SJSA1 (cell line): ENCODE measurements around the gene TFIP11. TPM values are rescaled to one million over a fixed set of nuclear protein-coding genes. Genes with fewer than 3 reads are reported as not detected.

ENCODE experiments used
- DNase-seq, 2 experiments: peaks; one replicate each; pipeline ENCODE4 v3.0.0-alpha.2; 2015 to 2020; ENCODE audit warnings: low spot score in 2 of 2, low read depth in 1 of 2
- H3K27ac ChIP-seq: fragments of 250-450 bp; sonication (Bioruptor Pico); 2 replicates; pipeline ENCODE4 v1.5.1; 2020; ENCODE audit warnings: mild to moderate bottlenecking, moderate library complexity
- H3K27me3 ChIP-seq: fragments of 250-450 bp; sonication (Bioruptor Pico); replicated peaks from 2 replicates; pipeline ENCODE4 v1.5.1; 2020; ENCODE audit warnings: mild to moderate bottlenecking, moderate library complexity
- H3K36me3 ChIP-seq: fragments of 250-450 bp; sonication (Bioruptor Pico); 2 replicates; pipeline ENCODE4 v1.5.1; 2020; ENCODE audit warnings: mild to moderate bottlenecking
- H3K4me1 ChIP-seq: fragments of 250-450 bp; sonication (Bioruptor Pico); replicated peaks from 2 replicates; pipeline ENCODE4 v1.6.1; 2021; ENCODE audit warnings: mild to moderate bottlenecking
- H3K4me3 ChIP-seq: fragments of 250-450 bp; sonication (Bioruptor Pico); 2 replicates; pipeline ENCODE4 v1.5.1; 2020; ENCODE audit warnings: mild to moderate bottlenecking
- H3K9me3 ChIP-seq: fragments of 250-450 bp; sonication (Bioruptor Pico); replicated peaks from 2 replicates; pipeline ENCODE4 v1.5.1; 2020; ENCODE audit warnings: mild to moderate bottlenecking
- total RNA-seq: library from RNA; depleted of rRNA; stranded (reverse); fragments of >200 nt; shearing (Covaris generic); gene quantifications from 2 replicates; pipeline ENCODE4 v1.2.3, GENCODE V29; 2014

TFIP11 gene
- total RNA-seq, 1 experiment from 2014 or later: 29.5 TPM

DNA sequence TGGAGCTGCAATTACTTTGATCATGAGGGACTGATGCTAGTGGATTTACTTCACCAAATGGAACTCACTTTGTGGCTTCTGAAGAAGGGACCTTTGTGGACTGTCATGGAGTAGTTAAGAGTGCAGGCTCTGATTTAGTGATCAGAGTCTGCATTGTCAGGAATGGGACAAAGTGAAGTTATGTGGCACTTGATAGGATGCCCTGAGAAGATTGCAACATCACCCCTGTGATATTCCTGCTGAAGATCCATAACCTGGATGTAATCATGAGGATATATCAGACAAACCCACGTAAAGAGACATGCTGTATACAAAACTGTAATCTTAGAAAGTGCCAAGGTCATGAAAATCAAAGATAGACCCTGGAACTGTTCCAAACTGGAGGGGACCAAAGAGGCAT, 1.6 kb upstream of the TFIP11 start:
- H3K4me3 ChIP-seq: no peak overlapping the region
- H3K27ac ChIP-seq: no peak overlapping the region
- H3K27me3 ChIP-seq: no peaks in the 10 kb centered on the region
- DNase-seq: no peak
- H3K4me1 ChIP-seq: peaks cover 13% of the 10 kb centered on the region
- no peaks in the 10 kb centered on the region for H3K9me3 ChIP-seq
- H3K36me3 ChIP-seq: peaks cover 21% of the 10 kb centered on the region

DNA sequence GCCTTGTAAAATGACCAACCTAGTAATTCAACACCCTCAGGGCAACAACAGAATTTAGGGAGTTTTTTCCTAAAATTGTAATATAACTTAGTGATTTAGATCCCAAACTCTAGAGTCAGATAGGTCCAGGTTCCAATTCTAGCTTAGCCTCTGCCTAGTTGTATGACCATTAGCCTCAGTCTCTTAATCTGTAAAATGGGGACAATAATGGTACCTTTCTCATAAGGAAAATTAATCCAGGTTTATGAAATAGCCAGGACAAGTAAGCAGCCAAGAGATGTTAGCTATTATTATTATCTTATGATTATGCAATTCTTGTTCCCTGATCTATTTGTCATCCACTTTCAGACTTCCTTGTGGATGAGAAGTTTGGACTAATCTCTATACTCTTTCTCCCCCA, 4.1 kb downstream of the TFIP11 start:
- Histone ChIP-seq H3K4me1 (peaks cover 15% of the 10 kb centered on the region), H3K9me3 (no peaks in the 10 kb centered on the region), H3K36me3 (peaks cover 67% of the 10 kb centered on the region), H3K27me3 (no peaks in the 10 kb centered on the region), H3K4me3 (no peak overlapping the region), H3K27ac (no peak overlapping the region)
- no peak for DNase-seq

DNA sequence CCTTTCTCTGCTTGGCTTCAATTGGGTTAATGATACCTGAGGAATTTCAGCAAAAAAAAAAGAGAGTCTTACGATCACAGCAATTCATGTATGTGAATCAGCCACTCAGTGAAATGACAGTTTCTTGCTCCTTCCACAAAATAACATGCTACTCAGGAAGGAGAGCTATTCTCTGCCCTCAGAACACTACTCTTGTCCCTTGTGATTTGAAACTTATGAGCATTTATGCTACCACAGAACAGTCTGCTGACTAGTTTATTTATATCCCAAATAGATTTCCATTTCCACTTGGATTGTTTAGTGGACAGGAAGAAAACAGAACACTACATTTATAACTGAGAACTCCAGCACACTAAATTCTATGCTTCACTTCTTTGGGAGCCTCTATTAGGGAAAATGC, 8.5 kb downstream of the TFIP11 start:
- no peaks in the 10 kb centered on the region for H3K9me3 ChIP-seq
- H3K4me1 ChIP-seq: peaks cover 29% of the 10 kb centered on the region
- H3K27ac ChIP-seq: no peak overlapping the region
- no peak for DNase-seq
- H3K27me3 ChIP-seq: no peaks in the 10 kb centered on the region
- H3K4me3 ChIP-seq: no peak overlapping the region
- H3K36me3 ChIP-seq: peaks cover 81% of the 10 kb centered on the region

DNA sequence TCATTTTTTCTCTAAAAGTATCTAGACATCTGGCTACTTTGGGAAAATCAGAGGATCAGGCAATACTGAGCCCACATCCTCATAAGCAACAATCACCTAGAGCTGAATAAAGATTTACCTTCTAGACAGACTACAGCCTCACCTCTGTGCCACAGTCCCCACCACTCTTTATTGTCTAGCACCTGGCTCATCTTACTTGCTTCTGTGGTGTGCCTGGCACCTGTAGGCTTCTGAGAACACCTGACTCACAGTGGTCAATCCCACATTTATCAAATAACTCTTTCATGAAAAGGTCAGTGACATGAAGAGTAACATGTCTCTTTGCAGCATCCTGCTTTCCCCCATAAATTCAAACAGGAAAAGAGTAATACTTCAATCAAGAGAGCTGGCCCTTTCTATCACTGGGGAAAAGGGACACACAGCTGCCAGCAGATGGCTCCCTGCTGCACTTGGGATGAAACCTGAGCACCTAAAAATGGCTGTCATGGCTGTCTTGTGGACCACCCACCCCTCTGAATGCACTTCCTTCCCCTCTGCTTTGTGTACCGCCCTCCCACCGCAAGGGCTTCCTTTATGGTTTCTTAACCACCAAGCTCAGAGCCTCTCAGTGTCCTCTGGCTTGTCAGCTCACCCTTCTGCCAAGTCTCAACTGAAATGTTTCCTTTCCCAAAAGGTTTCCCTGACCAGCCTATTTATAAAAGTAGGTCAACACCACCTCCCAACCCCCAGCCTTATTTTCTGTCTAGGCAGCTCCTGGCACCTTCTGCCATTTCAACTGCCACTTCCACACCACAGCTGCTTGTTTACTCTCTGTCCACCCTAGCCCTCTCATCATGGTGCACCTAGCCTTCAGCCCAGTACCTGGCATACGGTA, 9.3 kb downstream of the TFIP11 start:
- Histone ChIP-seq H3K27ac (0 out of 2 replicates have a peak overlapping the region, but pooled peaks have one; percentile 8), H3K36me3 (peaks cover 82% of the 10 kb centered on the region)
- DNase-seq: peak; percentile 59 to 80

DNA sequence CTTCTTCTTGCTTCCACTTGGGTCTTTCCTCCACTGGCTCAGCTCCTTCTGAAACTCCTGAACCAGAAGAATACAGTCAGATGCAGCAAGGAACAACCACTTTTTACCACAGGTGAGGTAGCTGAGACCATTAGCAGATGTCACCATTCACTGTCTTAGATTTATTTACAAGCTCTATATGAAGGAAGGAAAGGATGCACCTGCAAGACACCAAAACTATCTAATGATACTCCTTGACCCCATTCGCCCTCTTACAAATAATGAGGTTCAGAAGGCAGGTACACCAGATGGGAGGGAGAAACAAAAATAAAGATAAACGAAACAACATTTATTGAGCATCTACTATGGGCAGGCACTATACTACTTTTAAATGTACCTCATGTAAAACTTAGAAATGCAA, 10.3 kb downstream of the TFIP11 start:
- H3K4me1 ChIP-seq: peaks cover 29% of the 10 kb centered on the region
- no peaks in the 10 kb centered on the region for H3K27me3 ChIP-seq
- DNase-seq: no peak
- H3K4me3 ChIP-seq: no peak overlapping the region
- peaks cover 89% of the 10 kb centered on the region for H3K36me3 ChIP-seq
- H3K27ac ChIP-seq: no peak overlapping the region
- no peaks in the 10 kb centered on the region for H3K9me3 ChIP-seq

More for the DNA sequence above, 9.3 kb downstream of the TFIP11 start:
- no peak overlapping the region for H3K4me3 ChIP-seq
- peaks cover 29% of the 10 kb centered on the region for H3K4me1 ChIP-seq
- no peaks in the 10 kb centered on the region for H3K9me3 ChIP-seq
- H3K27me3 ChIP-seq: no peaks in the 10 kb centered on the region

DNA sequence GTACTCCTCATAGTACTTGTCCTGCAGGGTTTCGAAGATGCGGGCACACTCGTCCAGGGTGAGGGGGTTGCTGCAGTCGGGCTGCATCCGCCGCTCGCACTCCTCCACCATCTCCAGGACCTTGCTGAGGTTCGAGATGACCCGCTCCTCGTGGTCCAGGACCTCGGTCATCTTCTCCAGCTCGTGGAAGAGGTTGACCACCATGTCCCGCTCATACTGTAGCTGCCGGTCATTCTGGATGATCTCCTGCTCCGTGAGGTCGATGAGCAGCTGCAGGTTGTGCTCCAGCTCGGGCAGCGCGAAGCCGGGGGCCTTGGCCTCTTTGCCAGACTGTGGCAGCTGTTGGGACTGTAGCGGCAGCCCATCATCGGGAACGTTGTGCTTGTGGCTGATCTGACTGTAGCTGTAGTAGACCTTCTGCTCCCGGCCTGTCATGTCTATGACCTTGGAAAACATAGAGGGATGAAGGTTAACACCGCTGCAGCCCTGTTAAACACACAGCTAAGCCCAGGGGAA, 13.0 kb downstream of the TFIP11 start:
- Histone ChIP-seq H3K9me3 (no peaks in the 10 kb centered on the region), H3K36me3 (peaks cover 89% of the 10 kb centered on the region), H3K27me3 (no peaks in the 10 kb centered on the region), H3K27ac (peak overlapping the region; percentile 88; the same call in 1 of the 2 replicates), H3K4me1 (peaks cover 29% of the 10 kb centered on the region), H3K4me3 (no peak overlapping the region)
- DNase-seq: no peak

DNA sequence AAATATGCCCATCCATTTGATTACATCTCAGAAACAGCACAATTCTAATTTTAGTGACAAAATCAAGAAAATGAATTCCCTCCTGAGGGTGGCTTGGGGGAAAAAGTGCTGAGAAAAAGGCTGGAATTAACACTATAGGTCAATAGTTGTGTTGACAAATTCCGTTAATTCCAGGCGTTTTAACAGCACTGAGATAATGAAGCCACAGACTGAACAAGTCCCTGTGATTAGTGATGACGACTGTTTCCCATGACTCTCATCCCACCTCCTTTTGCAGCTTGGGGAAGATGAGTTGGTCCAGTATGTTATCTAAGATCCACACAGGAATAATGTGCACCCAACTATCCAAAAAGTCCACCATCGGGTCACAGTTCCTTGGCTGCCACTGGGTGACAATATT, 15.8 kb downstream of the TFIP11 start:
- no peak overlapping the region for H3K27ac ChIP-seq
- peaks cover 89% of the 10 kb centered on the region for H3K36me3 ChIP-seq
- H3K4me1 ChIP-seq: peaks cover 32% of the 10 kb centered on the region
- no peak for DNase-seq
- H3K9me3 ChIP-seq: no peaks in the 10 kb centered on the region
- H3K4me3 ChIP-seq: no peak overlapping the region
- H3K27me3 ChIP-seq: no peaks in the 10 kb centered on the region

DNA sequence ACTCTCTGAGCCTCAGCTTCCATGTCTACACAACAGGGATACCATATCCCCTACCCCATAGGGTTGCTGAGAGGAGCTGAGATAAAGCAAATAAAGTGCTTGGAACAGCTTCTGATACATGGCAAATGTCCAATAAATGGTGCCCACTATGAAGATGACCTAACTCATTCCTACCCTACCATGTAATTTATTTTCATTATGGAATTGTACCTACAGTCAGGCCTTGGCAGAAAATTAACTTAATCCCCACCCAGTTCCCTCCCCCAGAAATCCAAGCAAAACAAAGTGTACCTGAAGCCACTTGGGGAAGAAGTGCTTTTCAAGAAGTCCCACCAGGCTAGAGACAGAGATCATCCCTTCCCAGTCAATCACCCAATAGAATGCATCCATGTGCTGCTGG, 17.8 kb downstream of the TFIP11 start:
- no peak for DNase-seq
- H3K36me3 ChIP-seq: peaks cover 98% of the 10 kb centered on the region

DNA sequence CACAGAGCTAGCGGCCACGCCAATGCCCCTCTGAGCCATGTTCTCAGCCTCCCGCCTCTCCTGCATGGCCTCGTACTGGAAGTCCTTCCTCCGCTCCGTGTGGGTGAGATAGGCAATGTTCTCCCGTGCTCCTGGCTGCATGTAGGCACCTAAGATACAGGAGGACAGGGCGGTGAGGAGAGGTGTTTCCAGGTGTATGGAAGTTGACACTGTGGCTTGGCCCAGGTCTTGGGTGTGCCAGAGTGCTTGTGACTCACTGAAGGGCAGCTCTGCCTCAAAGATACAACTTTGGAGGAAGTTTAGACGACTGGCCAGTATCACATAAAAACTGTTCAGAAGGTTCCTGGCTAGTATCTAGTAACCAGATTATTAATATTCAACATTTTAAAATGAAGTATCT, 20.1 kb downstream of the TFIP11 start:
- H3K4me1 ChIP-seq: peaks cover 12% of the 10 kb centered on the region
- H3K27ac ChIP-seq: no peak overlapping the region
- DNase-seq: no peak
- no peaks in the 10 kb centered on the region for H3K9me3 ChIP-seq
- H3K36me3 ChIP-seq: peaks cover 95% of the 10 kb centered on the region
- no peaks in the 10 kb centered on the region for H3K27me3 ChIP-seq
- no peak overlapping the region for H3K4me3 ChIP-seq

More for the DNA sequence above, 17.8 kb downstream of the TFIP11 start:
- H3K27ac ChIP-seq: no peak overlapping the region
- no peak overlapping the region for H3K4me3 ChIP-seq
- no peaks in the 10 kb centered on the region for H3K27me3 ChIP-seq
- H3K4me1 ChIP-seq: peaks cover 14% of the 10 kb centered on the region
- no peaks in the 10 kb centered on the region for H3K9me3 ChIP-seq

DNA sequence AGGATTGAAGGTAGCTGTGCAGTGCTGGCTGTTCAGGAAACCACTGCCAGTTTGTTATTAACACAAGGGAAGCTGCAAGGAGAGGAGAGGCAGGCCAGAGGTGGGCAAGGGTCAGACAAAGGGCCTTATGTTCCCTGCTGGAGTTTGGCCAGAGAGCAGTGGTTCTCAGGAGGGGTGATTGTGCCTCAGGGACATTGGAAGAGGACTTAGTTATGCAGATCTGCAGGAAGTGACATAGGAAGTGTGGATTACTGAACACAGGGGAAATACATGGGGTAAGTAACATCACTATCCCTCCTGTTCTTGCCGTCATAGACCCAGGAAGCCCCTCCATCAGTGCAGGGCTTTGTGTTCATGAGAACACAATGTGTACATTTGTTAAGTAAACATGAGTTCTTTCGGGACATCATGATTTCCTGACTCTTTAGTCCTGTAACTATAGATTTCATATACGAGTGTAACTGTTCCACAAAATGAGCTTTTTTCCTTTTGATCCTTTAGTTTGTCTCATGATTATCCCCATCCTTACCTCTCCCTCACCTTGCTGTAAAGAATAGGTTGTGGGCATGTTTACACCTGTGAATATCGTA, 22.7 kb downstream of the TFIP11 start:
- no peak overlapping the region for H3K4me3 ChIP-seq
- peaks cover 13% of the 10 kb centered on the region for H3K4me1 ChIP-seq
- H3K27me3 ChIP-seq: no peaks in the 10 kb centered on the region
- H3K9me3 ChIP-seq: no peaks in the 10 kb centered on the region
- no peak for DNase-seq
- H3K27ac ChIP-seq: no peak overlapping the region
- peaks cover 76% of the 10 kb centered on the region for H3K36me3 ChIP-seq

DNA sequence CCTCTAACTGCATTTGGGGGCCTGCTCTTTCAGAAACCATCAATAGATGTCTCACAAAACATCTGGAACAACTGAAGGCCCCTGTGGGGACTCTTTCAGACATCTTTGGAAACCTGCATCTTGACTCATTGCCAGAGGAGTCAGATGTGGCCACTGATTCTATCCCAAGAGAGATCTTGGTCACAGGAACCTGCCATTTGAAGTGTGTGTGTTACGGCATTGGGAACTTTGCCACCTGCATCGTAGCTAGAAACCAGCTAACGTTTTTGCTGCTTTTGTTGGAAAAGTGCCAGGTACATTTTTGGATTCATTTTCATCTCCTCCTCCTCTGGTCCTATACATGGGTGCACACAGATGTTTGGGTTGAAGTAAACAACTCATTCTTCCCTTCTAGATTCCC, 24.3 kb downstream of the TFIP11 start:
- Histone ChIP-seq H3K4me3 (no peak overlapping the region), H3K9me3 (no peaks in the 10 kb centered on the region), H3K27ac (no peak overlapping the region), H3K36me3 (peaks cover 73% of the 10 kb centered on the region), H3K27me3 (no peaks in the 10 kb centered on the region), H3K4me1 (peaks cover 5% of the 10 kb centered on the region)
- DNase-seq: no peak

DNA sequence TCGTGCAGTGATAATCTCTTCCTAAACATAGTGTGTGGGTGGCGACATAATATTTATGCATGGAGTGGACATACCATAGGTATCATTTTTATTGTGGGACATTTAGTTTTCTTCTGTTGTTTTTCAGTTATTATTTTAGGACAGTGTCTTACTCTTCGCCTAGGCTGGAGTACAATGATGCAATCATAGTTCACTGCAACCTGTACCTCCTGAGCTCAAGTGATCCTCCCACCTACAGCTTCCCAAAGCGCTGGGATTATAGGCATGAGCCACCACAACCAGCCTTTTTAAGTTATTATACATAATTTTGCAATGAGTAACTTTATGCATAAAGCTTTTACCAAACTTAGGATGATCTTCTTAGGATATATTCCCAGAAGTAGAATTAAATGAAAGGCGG, 25.9 kb downstream of the TFIP11 start:
- peaks cover 14% of the 10 kb centered on the region for H3K4me1 ChIP-seq
- H3K27me3 ChIP-seq: no peaks in the 10 kb centered on the region
- no peak overlapping the region for H3K27ac ChIP-seq
- H3K9me3 ChIP-seq: no peaks in the 10 kb centered on the region
- DNase-seq: no peak
- peaks cover 68% of the 10 kb centered on the region for H3K36me3 ChIP-seq
- no peak overlapping the region for H3K4me3 ChIP-seq

DNA sequence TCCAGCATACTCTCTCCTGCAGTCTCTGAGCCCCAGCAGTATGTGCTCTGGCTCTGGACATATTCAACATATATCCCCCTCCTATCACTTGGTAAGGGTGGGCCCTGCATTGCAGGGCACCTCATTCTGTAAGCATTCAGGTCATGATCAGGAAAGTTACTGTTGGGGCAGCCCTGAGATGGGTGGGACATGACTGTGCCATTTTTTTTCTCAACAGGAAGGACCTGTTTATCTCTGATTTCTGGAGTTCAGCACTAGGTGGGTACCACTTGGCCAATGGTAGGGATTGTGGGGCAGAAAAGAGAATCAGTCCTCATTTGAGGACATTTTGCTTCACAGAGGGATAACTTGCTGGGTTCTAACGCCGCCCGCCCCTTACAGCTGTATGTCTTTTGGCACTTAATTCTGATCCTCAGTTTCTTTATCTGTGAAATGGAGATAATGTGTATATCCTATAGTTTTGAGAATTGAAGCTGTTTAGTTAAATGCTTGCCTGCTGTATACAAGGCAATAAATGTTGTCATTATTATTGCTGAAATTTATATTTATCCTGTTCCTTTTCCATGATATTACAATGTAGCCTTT, 26.4 kb downstream of the TFIP11 start:
- Histone ChIP-seq H3K9me3 (no peaks in the 10 kb centered on the region), H3K4me1 (peaks cover 14% of the 10 kb centered on the region), H3K36me3 (peaks cover 68% of the 10 kb centered on the region), H3K27me3 (no peaks in the 10 kb centered on the region), H3K4me3 (no peak overlapping the region), H3K27ac (no peak overlapping the region)
- DNase-seq: no peak

DNA sequence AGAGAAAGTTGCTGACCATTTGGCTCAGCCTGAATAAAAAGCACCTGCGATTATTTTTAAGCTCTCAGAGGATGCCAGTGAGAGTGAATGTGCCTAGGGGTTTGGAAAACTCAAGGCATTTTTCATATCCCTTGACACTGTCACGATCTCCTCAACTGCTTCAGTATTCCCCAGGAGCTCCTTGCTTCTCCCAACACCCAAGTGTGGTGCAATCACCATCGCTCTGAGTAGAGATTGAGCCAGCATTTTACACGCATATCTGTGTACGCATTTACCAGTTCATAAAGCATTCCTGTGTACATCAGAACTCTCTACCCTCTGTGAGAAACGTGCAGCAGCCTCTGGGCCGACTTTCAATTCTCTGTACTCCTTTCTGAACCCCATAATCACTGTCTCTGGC, 27.3 kb downstream of the TFIP11 start:
- no peak overlapping the region for H3K4me3 ChIP-seq
- H3K9me3 ChIP-seq: no peaks in the 10 kb centered on the region
- no peaks in the 10 kb centered on the region for H3K27me3 ChIP-seq
- peaks cover 61% of the 10 kb centered on the region for H3K36me3 ChIP-seq
- H3K4me1 ChIP-seq: peaks cover 14% of the 10 kb centered on the region
- H3K27ac ChIP-seq: no peak overlapping the region
- no peak for DNase-seq
